RWPE1 (cell line): ENCODE results near the gene APBA2.

ENCODE experiments used
- CTCF ChIA-PET: fragments of 350-600 bp; sonication (Branson Sonifier 250); formaldehyde crosslinking; extraction: SDS; loops from one replicate; lab custom pipeline; 2021; lab: Yijun Ruan, JAX
- POLR2A ChIA-PET: fragments of 400-600 bp; formaldehyde crosslinking; extraction: SDS; loops from one replicate; lab custom pipeline; 2020; ENCODE audit warnings: antibody characterized with exemption; ENCODE audit not compliant: low non-redundant PET; lab: Yijun Ruan, JAX
- DNase-seq: peaks from one replicate; pipeline ENCODE4 v3.0.0; 2012; ENCODE audit warnings: low spot score
- H3K27ac ChIP-seq: fragments of 450-650 bp; 2 replicates; pipeline ENCODE4 v1.5.1; 2017
- CTCF ChIP-seq: fragments of 450-650 bp; conservative IDR thresholded peaks from 2 replicates; pipeline ENCODE4 v1.5.1; 2017; ENCODE audit warnings: low read depth, mild to moderate bottlenecking

APBA2 gene

GRCh38 chr15:29131840-29132420 lies 246.2 kb downstream of the APBA2 start:
- no peak overlapping the region for H3K27ac ChIP-seq
- no peak for DNase-seq
- ChIA-PET POLR2A (no interaction called here), CTCF (no interaction called here)
- no peak for TF ChIP-seq CTCF

DNA sequence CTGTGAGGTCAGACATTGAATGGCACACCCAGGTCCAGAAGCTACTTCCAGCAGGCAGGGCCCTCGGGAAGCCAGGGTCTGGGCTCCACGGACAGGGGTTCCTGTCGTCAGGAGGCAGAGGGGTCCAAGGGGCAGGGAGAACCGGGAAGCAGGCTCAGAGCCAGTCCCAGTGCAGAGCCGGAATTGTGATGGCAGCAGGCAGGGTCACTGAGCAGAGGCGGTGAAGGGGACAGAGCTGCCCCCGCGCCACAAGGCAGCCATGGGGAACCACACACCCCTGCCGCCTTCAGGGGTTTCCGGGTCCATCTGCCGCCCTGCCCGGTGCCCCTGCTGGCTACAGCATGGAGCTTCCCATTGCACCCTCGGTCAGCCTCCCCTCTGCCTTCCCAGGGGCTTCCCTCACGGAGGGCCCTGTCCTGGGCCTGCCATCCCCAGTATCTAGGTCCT lies 247.0 kb downstream of the APBA2 start:
- DNase-seq = no peak
- TF ChIP-seq CTCF = no peak
- no peak overlapping the region for H3K27ac ChIP-seq
- ChIA-PET CTCF (no interaction called here), POLR2A (no interaction called here)

DNA sequence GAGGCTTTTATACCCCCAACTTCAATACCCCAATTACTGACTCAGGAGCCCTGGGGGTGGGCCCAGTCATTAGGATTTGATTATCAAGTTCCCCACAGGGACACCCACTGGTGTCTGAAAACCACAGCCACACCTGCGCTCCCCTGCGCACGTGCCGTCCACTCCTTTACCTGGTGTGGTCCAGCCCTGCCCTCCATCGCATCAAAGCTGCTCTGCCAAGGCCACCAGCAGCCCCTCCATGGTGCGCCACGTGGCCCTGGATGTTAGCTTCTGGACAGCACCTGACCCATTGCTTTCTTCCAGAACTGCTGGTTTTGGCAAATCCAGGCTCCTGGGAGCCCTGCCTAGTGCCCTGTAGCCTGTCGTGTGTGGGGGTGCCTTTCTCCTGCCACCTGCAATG lies 247.5 kb downstream of the APBA2 start:
- CTCF ChIA-PET = no interaction called here

DNA sequence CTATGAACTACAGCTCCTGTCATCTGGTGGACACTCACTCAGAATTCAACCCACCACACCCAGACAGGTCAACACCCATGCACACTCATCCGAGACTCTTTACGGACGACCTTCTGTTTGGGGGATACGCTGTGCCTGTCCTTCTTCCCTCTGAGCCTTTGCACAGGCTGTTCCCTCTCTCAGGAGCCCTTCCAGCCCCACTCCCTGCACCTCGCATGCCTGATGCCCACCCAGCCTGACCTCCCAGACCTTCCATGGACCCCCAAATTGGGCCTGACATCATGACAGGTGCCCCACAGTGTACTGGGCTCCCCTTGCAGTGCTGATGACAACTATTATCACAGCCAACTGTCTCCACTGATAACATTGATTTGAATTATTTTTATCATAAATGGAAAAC lies 248.0 kb downstream of the APBA2 start:
- ChIA-PET CTCF (interaction anchor here (0.5 kb wide), 1 partner anchor 535 kb away, joined by 3 read pairs; no protein-coding TSS in a partner anchor), POLR2A (no interaction called here)
- H3K27ac ChIP-seq = no peak overlapping the region
- no peak for TF ChIP-seq CTCF
- DNase-seq = no peak

More for the DNA sequence above, 247.5 kb downstream of the APBA2 start:
- POLR2A ChIA-PET = no interaction called here
- H3K27ac ChIP-seq = no peak overlapping the region
- no peak for TF ChIP-seq CTCF
- DNase-seq = no peak

DNA sequence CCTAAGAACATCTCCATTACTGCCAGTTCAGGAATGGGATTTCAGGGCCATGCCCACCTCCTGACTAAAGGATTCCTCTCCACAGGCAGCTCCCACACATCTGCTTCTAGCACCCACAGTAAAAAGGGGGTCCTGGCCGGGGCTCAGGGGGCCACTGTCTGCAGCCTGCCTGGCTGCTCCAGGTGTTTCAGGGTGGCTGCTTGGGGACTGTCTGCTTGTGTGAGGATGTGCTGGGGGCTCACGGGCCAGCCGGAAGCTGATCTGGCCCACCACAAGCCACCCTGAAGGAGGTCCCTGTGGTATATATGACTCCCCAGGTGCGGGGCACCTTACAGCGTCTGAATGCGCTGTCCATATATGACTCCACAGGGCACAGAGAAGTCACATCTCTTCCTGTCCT lies 248.5 kb downstream of the APBA2 start:
- TF ChIP-seq CTCF = no peak
- ChIA-PET POLR2A (no interaction called here), CTCF (interaction anchor here (0.5 kb wide), 1 partner anchor 534 kb away, joined by 3 read pairs; no protein-coding TSS in a partner anchor)
- no peak overlapping the region for H3K27ac ChIP-seq
- DNase-seq = no peak

DNA sequence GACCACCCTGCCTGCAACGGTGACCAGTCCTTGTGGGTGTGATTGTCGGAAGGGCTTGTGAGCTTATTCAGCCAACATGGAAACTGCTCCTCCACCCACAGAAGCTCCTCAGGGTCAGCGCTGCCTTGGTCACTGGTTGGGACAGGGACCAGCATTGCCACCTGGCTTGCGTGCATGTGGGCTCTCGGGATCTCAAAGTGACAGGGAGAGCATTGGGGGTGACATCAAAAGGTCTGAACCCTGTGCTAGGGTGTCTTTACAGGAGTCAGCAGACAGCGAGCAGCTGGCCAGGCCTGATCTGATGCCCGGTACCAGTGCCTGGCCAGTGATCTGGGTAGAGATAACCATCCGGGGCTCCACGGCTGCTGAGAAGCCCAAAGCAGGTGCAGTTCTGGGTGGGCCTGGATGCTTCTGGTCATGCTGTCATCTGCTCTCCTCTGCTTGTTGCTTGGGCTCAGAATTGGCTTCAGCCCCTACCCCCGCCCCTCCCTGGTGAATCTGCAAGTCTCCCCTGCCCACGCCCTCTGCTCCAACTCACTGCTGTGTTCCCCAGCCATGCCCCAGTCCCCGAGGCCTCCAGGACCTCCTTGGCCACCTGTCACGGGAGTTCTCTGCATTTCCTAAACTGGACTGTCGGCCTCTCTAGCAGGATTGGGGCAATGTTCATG lies 249.0 kb downstream of the APBA2 start:
- ChIA-PET CTCF (no interaction called here), POLR2A (no interaction called here)
- no peak overlapping the region for H3K27ac ChIP-seq
- DNase-seq = no peak
- TF ChIP-seq CTCF = no peak
